Nephron progenitor cell (in vitro differentiated cells): ENCODE results near the gene C1orf167.

Experiments used
- DNase-seq: peaks from one replicate; pipeline ENCODE4 v3.0.0; 2021
- H3K27ac Mint-ChIP-seq: 2 replicates; pipeline ENCODE4 v1.8.0; 2021; ENCODE audit warnings: mild to moderate bottlenecking, moderate library complexity, mixed read lengths
- H3K27me3 Mint-ChIP-seq: 2 replicates; pipeline ENCODE4 v1.8.0; 2021; ENCODE audit warnings: mild to moderate bottlenecking, low read depth, mixed read lengths; ENCODE audit not compliant: poor library complexity
- H3K36me3 Mint-ChIP-seq: 2 replicates; pipeline ENCODE4 v1.8.0; 2021; ENCODE audit warnings: low read depth, mixed read lengths
- H3K4me1 Mint-ChIP-seq: 2 replicates; pipeline ENCODE4 v1.8.0; 2021; ENCODE audit warnings: mixed read lengths
- H3K4me3 Mint-ChIP-seq: 2 replicates; pipeline ENCODE4 v1.8.0; 2021; ENCODE audit warnings: mild to moderate bottlenecking, moderate library complexity, mixed read lengths
- H3K9me3 Mint-ChIP-seq: 2 replicates; pipeline ENCODE4 v1.8.0; 2021; ENCODE audit warnings: mild to moderate bottlenecking, moderate library complexity, mixed read lengths
- TF ChIP-seq, protein P1 (sequence below): fragments of 200-600 bp; sonication (generic); IDR thresholded peaks from 2 replicates; pipeline ENCODE4 v1.5.0; 2021; ENCODE audit warnings: antibody characterized with exemption

The C1orf167 gene

GRCh38 chr1:11746092-11746491, 15.9 kb upstream of the C1orf167 start:
- H3K27me3 Mint-ChIP-seq, result peaks cover 2% of the 10 kb centered on the region

GRCh38 chr1:11746795-11747487, 15.1 kb upstream of the C1orf167 start:
- TF ChIP-seq, protein P1, sequence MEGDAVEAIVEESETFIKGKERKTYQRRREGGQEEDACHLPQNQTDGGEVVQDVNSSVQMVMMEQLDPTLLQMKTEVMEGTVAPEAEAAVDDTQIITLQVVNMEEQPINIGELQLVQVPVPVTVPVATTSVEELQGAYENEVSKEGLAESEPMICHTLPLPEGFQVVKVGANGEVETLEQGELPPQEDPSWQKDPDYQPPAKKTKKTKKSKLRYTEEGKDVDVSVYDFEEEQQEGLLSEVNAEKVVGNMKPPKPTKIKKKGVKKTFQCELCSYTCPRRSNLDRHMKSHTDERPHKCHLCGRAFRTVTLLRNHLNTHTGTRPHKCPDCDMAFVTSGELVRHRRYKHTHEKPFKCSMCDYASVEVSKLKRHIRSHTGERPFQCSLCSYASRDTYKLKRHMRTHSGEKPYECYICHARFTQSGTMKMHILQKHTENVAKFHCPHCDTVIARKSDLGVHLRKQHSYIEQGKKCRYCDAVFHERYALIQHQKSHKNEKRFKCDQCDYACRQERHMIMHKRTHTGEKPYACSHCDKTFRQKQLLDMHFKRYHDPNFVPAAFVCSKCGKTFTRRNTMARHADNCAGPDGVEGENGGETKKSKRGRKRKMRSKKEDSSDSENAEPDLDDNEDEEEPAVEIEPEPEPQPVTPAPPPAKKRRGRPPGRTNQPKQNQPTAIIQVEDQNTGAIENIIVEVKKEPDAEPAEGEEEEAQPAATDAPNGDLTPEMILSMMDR, result no peak
- no peak for DNase-seq
- Mint-ChIP-seq H3K36me3 (peaks cover 6% of the 10 kb centered on the region), H3K9me3 (no peaks in the 10 kb centered on the region), H3K27ac (peak overlapping the region; percentile 50), H3K27me3 (peaks cover 2% of the 10 kb centered on the region), H3K4me1 (peaks cover 6% of the 10 kb centered on the region), H3K4me3 (no peak overlapping the region)

More at GRCh38 chr1:11746092-11746491, 15.9 kb upstream of the C1orf167 start:
- H3K9me3 Mint-ChIP-seq, result no peaks in the 10 kb centered on the region
- DNase-seq, result no peak
- H3K4me3 Mint-ChIP-seq, result no peak overlapping the region
- peaks cover 6% of the 10 kb centered on the region for H3K36me3 Mint-ChIP-seq
- no peak overlapping the region for H3K27ac Mint-ChIP-seq
- TF ChIP-seq, protein P1, result no peak
- H3K4me1 Mint-ChIP-seq, result peaks cover under 1% of the 10 kb centered on the region

GRCh38 chr1:11748294-11749202, 13.4 kb upstream of the C1orf167 start:
- no peak overlapping the region for H3K4me3 Mint-ChIP-seq
- H3K4me1 Mint-ChIP-seq, result peaks cover 23% of the 10 kb centered on the region
- TF ChIP-seq, protein P1, result no peak
- peak overlapping the region; percentile 11 for H3K27ac Mint-ChIP-seq
- H3K36me3 Mint-ChIP-seq, result peaks cover 6% of the 10 kb centered on the region
- H3K27me3 Mint-ChIP-seq, result no peaks in the 10 kb centered on the region
- no peaks in the 10 kb centered on the region for H3K9me3 Mint-ChIP-seq
- DNase-seq, result no peak

- Mint-ChIP-seq H3K27me3 (no peaks in the 10 kb centered on the region), H3K27ac (peak overlapping the region; percentile 11), H3K4me1 (peaks cover 30% of the 10 kb centered on the region), H3K9me3 (no peaks in the 10 kb centered on the region), H3K4me3 (no peak overlapping the region), H3K36me3 (peaks cover 6% of the 10 kb centered on the region)
- TF ChIP-seq, protein P1, result no peak
- no peak for DNase-seq
These were observed 12.7 kb upstream of the C1orf167 start for GRCh38 chr1:11749203-11749689.

DNA sequence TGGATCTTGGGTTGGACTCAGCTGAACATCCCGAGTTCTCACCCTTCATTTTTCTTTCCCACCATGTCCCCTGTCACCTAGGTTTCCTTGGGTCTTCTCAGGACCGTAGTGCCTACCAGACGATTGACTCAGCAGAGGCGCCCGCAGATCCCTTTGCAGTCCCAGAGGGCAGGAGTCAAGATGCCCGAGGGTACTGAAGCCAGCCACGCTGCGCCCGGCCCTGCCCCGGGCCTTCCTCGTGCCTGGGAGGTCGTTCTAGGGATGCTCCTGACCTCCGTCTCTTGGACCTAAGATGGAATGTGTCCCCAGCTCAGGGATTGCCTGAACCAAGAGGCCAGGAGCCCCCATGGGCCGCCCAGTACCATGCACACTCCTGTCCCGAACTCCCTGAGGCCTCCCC, 12.0 kb upstream of the C1orf167 start:
- TF ChIP-seq, protein P1, result no peak
- Mint-ChIP-seq H3K4me3 (no peak overlapping the region), H3K27me3 (no peaks in the 10 kb centered on the region), H3K4me1 (peaks cover 32% of the 10 kb centered on the region), H3K9me3 (no peaks in the 10 kb centered on the region), H3K36me3 (peaks cover 6% of the 10 kb centered on the region), H3K27ac (peak overlapping the region; percentile 74)
- no peak for DNase-seq
